ENCODE results near the gene OGG1.

DNA sequence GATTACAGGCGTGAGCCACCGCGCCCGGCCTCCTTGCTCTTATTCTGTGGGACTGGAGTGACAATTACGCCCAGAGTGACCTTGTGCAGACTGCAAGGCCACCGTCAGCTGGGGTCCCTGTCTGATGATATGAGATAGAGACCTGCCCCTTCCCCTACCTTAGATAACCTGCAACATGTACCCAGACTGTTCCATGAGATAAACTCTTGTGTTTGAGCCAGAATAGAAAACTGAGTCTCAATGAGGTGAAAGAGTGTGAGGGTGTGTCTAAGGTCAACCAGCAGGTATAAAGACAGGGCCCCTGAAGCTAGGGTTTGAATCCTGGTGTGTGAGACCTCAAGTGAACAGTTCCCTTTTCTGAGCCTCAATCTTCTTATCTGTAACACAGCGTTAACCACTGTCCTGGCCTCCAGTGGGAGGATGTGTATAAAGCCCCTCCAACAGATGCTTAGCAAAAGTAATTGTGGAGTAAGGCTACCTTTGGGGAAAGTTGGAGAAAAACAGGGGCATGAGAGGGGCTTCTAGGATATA, 36.5 kb downstream of the OGG1 start:
- TF ChIP-seq POLR2A (IDR thresholded peaks at IDR 0.05; ENCODE audit: low read length) (no peak), CHD4 (IDR thresholded peaks at IDR 0.05; ENCODE audit: borderline replicate concordance) (no peak), EP300 (IDR thresholded peaks at IDR 0.05) (no peak), RARB (CRISPR knock-in tag; IDR thresholded peaks at IDR 0.05) (no peak), RFX5 (IDR thresholded peaks at IDR 0.05) (no peak), MAZ (IDR thresholded peaks at IDR 0.05; ENCODE audit: borderline replicate concordance, low read depth, low read length) (no peak), RAD21 (conservative IDR thresholded peaks at IDR 0.05 in 1 of 2, IDR thresholded peaks at IDR 0.05 in 1 of 2) (no peak), KDM1A (IDR thresholded peaks at IDR 0.05; ENCODE audit: low read depth) (no peak), ESRRA (IDR thresholded peaks at IDR 0.05; ENCODE audit: borderline replicate concordance, low read length) (no peak)
- TF ChIP-seq, protein P1, sequence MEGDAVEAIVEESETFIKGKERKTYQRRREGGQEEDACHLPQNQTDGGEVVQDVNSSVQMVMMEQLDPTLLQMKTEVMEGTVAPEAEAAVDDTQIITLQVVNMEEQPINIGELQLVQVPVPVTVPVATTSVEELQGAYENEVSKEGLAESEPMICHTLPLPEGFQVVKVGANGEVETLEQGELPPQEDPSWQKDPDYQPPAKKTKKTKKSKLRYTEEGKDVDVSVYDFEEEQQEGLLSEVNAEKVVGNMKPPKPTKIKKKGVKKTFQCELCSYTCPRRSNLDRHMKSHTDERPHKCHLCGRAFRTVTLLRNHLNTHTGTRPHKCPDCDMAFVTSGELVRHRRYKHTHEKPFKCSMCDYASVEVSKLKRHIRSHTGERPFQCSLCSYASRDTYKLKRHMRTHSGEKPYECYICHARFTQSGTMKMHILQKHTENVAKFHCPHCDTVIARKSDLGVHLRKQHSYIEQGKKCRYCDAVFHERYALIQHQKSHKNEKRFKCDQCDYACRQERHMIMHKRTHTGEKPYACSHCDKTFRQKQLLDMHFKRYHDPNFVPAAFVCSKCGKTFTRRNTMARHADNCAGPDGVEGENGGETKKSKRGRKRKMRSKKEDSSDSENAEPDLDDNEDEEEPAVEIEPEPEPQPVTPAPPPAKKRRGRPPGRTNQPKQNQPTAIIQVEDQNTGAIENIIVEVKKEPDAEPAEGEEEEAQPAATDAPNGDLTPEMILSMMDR (IDR thresholded peaks at IDR 0.05) = no peak
- TF ChIP-seq, protein P2, sequence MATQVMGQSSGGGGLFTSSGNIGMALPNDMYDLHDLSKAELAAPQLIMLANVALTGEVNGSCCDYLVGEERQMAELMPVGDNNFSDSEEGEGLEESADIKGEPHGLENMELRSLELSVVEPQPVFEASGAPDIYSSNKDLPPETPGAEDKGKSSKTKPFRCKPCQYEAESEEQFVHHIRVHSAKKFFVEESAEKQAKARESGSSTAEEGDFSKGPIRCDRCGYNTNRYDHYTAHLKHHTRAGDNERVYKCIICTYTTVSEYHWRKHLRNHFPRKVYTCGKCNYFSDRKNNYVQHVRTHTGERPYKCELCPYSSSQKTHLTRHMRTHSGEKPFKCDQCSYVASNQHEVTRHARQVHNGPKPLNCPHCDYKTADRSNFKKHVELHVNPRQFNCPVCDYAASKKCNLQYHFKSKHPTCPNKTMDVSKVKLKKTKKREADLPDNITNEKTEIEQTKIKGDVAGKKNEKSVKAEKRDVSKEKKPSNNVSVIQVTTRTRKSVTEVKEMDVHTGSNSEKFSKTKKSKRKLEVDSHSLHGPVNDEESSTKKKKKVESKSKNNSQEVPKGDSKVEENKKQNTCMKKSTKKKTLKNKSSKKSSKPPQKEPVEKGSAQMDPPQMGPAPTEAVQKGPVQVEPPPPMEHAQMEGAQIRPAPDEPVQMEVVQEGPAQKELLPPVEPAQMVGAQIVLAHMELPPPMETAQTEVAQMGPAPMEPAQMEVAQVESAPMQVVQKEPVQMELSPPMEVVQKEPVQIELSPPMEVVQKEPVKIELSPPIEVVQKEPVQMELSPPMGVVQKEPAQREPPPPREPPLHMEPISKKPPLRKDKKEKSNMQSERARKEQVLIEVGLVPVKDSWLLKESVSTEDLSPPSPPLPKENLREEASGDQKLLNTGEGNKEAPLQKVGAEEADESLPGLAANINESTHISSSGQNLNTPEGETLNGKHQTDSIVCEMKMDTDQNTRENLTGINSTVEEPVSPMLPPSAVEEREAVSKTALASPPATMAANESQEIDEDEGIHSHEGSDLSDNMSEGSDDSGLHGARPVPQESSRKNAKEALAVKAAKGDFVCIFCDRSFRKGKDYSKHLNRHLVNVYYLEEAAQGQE (IDR thresholded peaks at IDR 0.05) = no peak
- TF ChIP-seq, protein P3, sequence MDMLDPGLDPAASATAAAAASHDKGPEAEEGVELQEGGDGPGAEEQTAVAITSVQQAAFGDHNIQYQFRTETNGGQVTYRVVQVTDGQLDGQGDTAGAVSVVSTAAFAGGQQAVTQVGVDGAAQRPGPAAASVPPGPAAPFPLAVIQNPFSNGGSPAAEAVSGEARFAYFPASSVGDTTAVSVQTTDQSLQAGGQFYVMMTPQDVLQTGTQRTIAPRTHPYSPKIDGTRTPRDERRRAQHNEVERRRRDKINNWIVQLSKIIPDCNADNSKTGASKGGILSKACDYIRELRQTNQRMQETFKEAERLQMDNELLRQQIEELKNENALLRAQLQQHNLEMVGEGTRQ (IDR thresholded peaks at IDR 0.05) = no peak
- TF ChIP-seq, protein P4, sequence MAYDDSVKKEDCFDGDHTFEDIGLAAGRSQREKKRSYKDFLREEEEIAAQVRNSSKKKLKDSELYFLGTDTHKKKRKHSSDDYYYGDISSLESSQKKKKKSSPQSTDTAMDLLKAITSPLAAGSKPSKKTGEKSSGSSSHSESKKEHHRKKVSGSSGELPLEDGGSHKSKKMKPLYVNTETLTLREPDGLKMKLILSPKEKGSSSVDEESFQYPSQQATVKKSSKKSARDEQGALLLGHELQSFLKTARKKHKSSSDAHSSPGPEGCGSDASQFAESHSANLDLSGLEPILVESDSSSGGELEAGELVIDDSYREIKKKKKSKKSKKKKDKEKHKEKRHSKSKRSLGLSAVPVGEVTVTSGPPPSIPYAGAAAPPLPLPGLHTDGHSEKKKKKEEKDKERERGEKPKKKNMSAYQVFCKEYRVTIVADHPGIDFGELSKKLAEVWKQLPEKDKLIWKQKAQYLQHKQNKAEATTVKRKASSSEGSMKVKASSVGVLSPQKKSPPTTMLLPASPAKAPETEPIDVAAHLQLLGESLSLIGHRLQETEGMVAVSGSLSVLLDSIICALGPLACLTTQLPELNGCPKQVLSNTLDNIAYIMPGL (CRISPR knock-in tag; IDR thresholded peaks at IDR 0.05; ENCODE audit: borderline replicate concordance) = no peak
- TF ChIP-seq, protein P5, sequence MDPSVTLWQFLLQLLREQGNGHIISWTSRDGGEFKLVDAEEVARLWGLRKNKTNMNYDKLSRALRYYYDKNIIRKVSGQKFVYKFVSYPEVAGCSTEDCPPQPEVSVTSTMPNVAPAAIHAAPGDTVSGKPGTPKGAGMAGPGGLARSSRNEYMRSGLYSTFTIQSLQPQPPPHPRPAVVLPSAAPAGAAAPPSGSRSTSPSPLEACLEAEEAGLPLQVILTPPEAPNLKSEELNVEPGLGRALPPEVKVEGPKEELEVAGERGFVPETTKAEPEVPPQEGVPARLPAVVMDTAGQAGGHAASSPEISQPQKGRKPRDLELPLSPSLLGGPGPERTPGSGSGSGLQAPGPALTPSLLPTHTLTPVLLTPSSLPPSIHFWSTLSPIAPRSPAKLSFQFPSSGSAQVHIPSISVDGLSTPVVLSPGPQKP (IDR thresholded peaks at IDR 0.05; ENCODE audit: low read depth, low read length) = no peak
